Aorta (tissue), 5 donors: ENCODE measurements around the gene ZBED1. TPM values are rescaled to one million over a fixed set of nuclear protein-coding genes. Genes with fewer than 3 reads are reported as not detected.

Experiments
- ATAC-seq: fragments of 200-7000 bp; cut with Tn5 transposase; one replicate; pipeline ENCODE4 v1.9.1; 2022; ENCODE audit warnings: moderate library complexity; ENCODE audit not compliant: low FRiP score
- DNase-seq, 2 donors: peaks; one replicate each; pipeline ENCODE4 v3.0.0-alpha.2; 2020
- H3K27ac ChIP-seq, 2 donors: one replicate each; pipeline ENCODE4 v1.5.1; 2013; ENCODE audit warnings: low read length in 2 of 2, mild to moderate bottlenecking in 2 of 2, moderate library complexity in 2 of 2, control low read depth in 1 of 2, inconsistent platforms in 1 of 2, low read depth in 1 of 2
- H3K27me3 ChIP-seq, 2 donors: one replicate each; pipeline ENCODE4 v1.6.1; 2013; ENCODE audit warnings: control low read depth in 1 of 2, low read length in 1 of 2, mild to moderate bottlenecking in 1 of 2, moderate library complexity in 1 of 2; ENCODE audit not compliant: insufficient read depth in 2 of 2, control insufficient read depth in 1 of 2
- H3K36me3 ChIP-seq, 2 donors: one replicate each; pipeline ENCODE4 v1.6.1; 2013; ENCODE audit warnings: control low read depth in 1 of 2, low read length in 1 of 2, mild to moderate bottlenecking in 1 of 2; ENCODE audit not compliant: insufficient read depth in 2 of 2, control insufficient read depth in 1 of 2
- H3K4me1 ChIP-seq, 2 donors: one replicate each; pipeline ENCODE4 v1.6.1; 2013; ENCODE audit warnings: low read length in 2 of 2, control low read depth in 1 of 2, mild to moderate bottlenecking in 1 of 2, moderate library complexity in 1 of 2; ENCODE audit not compliant: insufficient read depth in 2 of 2, control insufficient read depth in 1 of 2
- H3K4me3 ChIP-seq, 2 donors: one replicate each; pipeline ENCODE4 v1.5.1; 2013; ENCODE audit warnings: low read length in 2 of 2, control low read depth in 1 of 2, mild to moderate bottlenecking in 1 of 2
- H3K9me3 ChIP-seq: one replicate; pipeline ENCODE4 v1.6.1; 2013; ENCODE audit warnings: mild to moderate bottlenecking, low read length; ENCODE audit not compliant: control insufficient read depth
- WGBS, 2 donors: extraction: QIAGEN DNeasy Blood & Tissue Kit; methylation state at CpG; one replicate each; pipeline ENCODE4 v1.1.7; 2013; 5-methylcytosine and 5-hydroxymethylcytosine counted together
- intact Hi-C, 2 donors: fragments of 100-400 bp; cut with DNase I; formaldehyde crosslinking; loops; one replicate each; pipeline versions ENCODE4 v1.14.2 to v1.15.0; 2022
- polyA plus RNA-seq, 2 donors: library from polyadenylated mRNA; stranded (reverse); fragments of 200-250 nt; gene quantifications; one replicate each; pipeline ENCODE4 v1.2.3, GENCODE V29; 2013
- total RNA-seq, 2 donors: library from RNA; stranded (reverse); fragmentation: NEBNext Ultra II Directional; extraction: Animal tissue kit (Norgen Biotek cat#: 25700); gene quantifications; one replicate each; pipeline ENCODE4 v1.2.1, GENCODE V29; 2021
- donor health status: healthy with polysubstance abuse.
- donor health status: Bipolar disorder and iron deficiency.
- donor health status: DM: no; HTN: no; CAD: no.
- donor health status: DM: no; HTN: no; CAD: no.
- donor health status: DM: yes; HTN: yes; CAD: no.

Gene ZBED1
- total and polyA plus RNA-seq, 4 donors = 15.2 to 33.5 (median 23.4) TPM

GRCh38 chrX:2502668-2503519 lies 2.1 kb upstream of the ZBED1 start:
- 67 to 71% methylated on average over 19 of the region's 19 CpGs for WGBS, 2 donors
- ATAC-seq (no peak), DNase-seq (peak in 1 of 2 donors; percentile 30)
- Histone ChIP-seq H3K9me3 (no peaks in the 10 kb centered on the region), H3K4me1 (no peaks in the 10 kb centered on the region), H3K4me3 (no peak overlapping the region), H3K27me3 (no peaks in the 10 kb centered on the region), H3K36me3 (no peaks in the 10 kb centered on the region), H3K27ac (no peak overlapping the region)
- intact Hi-C loops = loop anchor here in 1 of 2 donors (5.0 to 10.0 kb wide), 2 partner anchors 176 to 908 kb away; partner anchors contain the start of gene AKAP17A

DNA sequence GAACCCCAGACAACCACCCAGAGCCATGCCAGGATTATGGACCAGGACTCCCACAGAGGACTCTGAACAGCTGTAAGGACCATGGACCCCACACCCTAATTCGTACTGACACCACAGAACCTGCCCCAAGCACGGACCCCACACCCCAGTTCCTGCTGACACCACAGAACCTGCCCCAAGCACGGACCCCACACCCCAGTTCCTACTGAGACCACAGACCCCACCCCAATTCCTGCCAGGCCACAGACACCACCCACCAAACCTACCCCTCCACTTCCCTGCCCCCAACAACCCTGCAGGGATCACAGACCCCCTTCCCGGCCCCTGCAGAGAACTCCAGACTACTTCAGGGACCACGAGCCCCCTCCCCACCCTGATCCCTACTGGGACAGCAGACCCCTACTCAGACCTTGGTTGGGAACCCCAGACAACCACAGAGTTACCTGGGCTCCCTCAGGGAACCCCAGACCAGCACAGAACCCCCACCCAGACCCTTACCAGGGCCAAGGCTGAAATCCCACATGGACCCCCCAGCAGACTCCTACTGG lies 1.4 kb upstream of the ZBED1 start:
- no peak for ATAC-seq
- Histone ChIP-seq H3K27ac (no peak overlapping the region), H3K4me3 (no peak overlapping the region), H3K36me3 (no peaks in the 10 kb centered on the region), H3K27me3 (no peaks in the 10 kb centered on the region), H3K9me3 (no peaks in the 10 kb centered on the region), H3K4me1 (no peaks in the 10 kb centered on the region)
- 73 to 92% methylated on average over 5 of the region's 5 CpGs for WGBS, 2 donors
- intact Hi-C loops = loop anchor here in 1 of 2 donors (5.0 to 10.0 kb wide), 2 partner anchors 175 to 907 kb away; partner anchors contain the start of gene AKAP17A
- DNase-seq = peak in 1 of 2 donors; percentile 34

DNA sequence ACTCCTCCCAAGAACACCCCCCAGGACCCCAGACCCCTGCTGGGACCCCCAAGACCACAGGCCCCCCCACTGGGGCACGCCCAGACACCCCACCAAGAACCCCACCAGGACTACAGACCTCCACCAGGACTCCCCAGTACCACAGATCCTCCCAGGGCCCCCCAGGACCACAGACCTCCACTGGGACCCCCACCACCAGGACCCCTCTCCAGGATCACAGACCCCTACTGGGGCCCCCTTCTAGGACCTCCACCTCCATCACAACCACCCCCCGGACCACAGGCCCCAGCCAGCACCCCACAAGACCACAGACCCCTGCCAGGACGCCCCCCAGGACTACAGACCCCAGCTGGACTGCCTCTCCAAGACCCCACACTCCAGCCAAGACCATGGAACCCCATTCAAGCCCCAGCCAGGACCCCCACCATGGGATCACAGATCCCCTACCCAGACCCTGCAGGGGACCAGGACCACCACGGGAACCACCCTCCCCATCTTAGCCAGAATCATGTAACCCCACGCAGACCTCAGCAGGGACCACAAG lies 855 bp upstream of the ZBED1 start:
- Histone ChIP-seq H3K36me3 (no peaks in the 10 kb centered on the region), H3K27me3 (no peaks in the 10 kb centered on the region), H3K4me1 (no peaks in the 10 kb centered on the region), H3K4me3 (no peak overlapping the region), H3K9me3 (no peaks in the 10 kb centered on the region), H3K27ac (no peak overlapping the region)
- WGBS, 2 donors = 95 to 97% methylated on average over 5 of the region's 5 CpGs
- no peak for ATAC-seq
- intact Hi-C loops = loop anchor here in 1 of 2 donors (5.0 to 10.0 kb wide), 2 partner anchors 174 to 907 kb away; partner anchors contain the start of gene AKAP17A
- peak in 1 of 2 donors; percentile 68 for DNase-seq

GRCh38 chrX:2500091-2500802 lies 529 bp downstream of the ZBED1 start:
- 1 to 4% methylated on average over 32 to 70 of the region's 70 CpGs for WGBS, 2 donors
- H3K36me3 ChIP-seq = no peaks in the 10 kb centered on the region
- intact Hi-C loops = loop anchor here in 1 of 2 donors (5.0 to 10.0 kb wide), 2 partner anchors 173 to 905 kb away; partner anchors contain the start of gene AKAP17A
- peak overlapping the region in 1 of 2 donors; percentile 42 for H3K27ac ChIP-seq
- no peaks in the 10 kb centered on the region for H3K9me3 ChIP-seq
- ATAC-seq (peak; percentile 42), DNase-seq (peak in 1 of 2 donors; percentile 85)
- no peaks in the 10 kb centered on the region for H3K4me1 ChIP-seq
- peak overlapping the region; percentile 91 to 99 for H3K4me3 ChIP-seq
- H3K27me3 ChIP-seq = no peaks in the 10 kb centered on the region

DNA sequence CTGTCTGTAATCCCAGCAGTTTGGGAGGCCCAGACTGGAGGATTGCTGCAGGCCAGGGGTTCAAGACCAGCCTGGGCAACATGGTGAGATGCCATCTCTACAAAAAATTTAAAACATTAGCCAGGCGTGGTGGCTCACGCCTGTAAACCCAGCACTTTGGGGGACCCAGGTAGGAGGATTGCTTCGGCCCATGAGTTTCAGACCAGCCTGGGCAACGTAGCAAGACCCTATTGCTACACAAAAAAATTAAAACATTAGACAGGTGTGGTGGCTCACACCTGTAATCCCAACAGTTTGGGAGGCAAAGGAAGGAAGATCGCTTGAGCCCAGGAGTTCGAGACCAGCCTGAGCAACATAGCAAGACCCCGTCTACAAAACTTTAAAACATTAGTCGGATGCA lies 1.3 kb downstream of the ZBED1 start:
- no peak for DNase-seq
- Histone ChIP-seq H3K27ac (peak overlapping the region in 1 of 2 donors; percentile 48), H3K4me3 (peak overlapping the region; percentile 91 to 99), H3K36me3 (no peaks in the 10 kb centered on the region), H3K9me3 (no peaks in the 10 kb centered on the region), H3K27me3 (no peaks in the 10 kb centered on the region), H3K4me1 (no peaks in the 10 kb centered on the region)
- intact Hi-C loops = no loop called here
- 88 to 91% methylated on average over 8 of the region's 8 CpGs for WGBS, 2 donors
- no peak for ATAC-seq

- H3K4me3 ChIP-seq = peak overlapping the region in 1 of 2 donors; percentile 11
- DNase-seq (no peak), ATAC-seq (peak; percentile 19)
- WGBS, 2 donors = 9 to 18% methylated on average over 10 of the region's 10 CpGs
- H3K36me3 ChIP-seq = no peaks in the 10 kb centered on the region
- peak overlapping the region in 1 of 2 donors; percentile 61 for H3K27ac ChIP-seq
- intact Hi-C loops = no loop called here
- H3K27me3 ChIP-seq = no peaks in the 10 kb centered on the region
- H3K4me1 ChIP-seq = no peaks in the 10 kb centered on the region
- no peaks in the 10 kb centered on the region for H3K9me3 ChIP-seq
Measured at GRCh38 chrX:2498781-2499302, 1.9 kb downstream of the ZBED1 start.

GRCh38 chrX:2497961-2498780 lies 2.6 kb downstream of the ZBED1 start:
- intact Hi-C loops = no loop called here
- Histone ChIP-seq H3K36me3 (no peaks in the 10 kb centered on the region), H3K9me3 (no peaks in the 10 kb centered on the region), H3K27me3 (no peaks in the 10 kb centered on the region), H3K4me3 (peak overlapping the region in 1 of 2 donors; percentile 23), H3K27ac (peak overlapping the region in 1 of 2 donors; percentile 52), H3K4me1 (no peaks in the 10 kb centered on the region)
- 5 to 7% methylated on average over 11 of the region's 11 CpGs for WGBS, 2 donors
- DNase-seq (no peak), ATAC-seq (peak; percentile 30)
